OCI-LY7 (cell line): Measurements from ENCODE around the gene SULF2. TPM values are rescaled to one million over a fixed set of nuclear protein-coding genes. Genes with fewer than 3 reads are reported as not detected.

Experiments used
- BruUV-seq: library from RNA; stranded (reverse); fragments of 400-500 nt; replicated peaks from 2 replicates; lab custom pipeline; 2021; lab: Mats Ljungman, UMichigan
- CTCF ChIA-PET: fragments of 300-600 bp; sonication (Branson Sonifier 250); formaldehyde crosslinking; loops from one replicate; lab custom pipeline; 2022; ENCODE audit warnings: antibody characterized with exemption; ENCODE audit not compliant: unreplicated experiment; lab: Charles Lee
- POLR2A ChIA-PET: fragments of 300-600 bp; sonication (Branson Sonifier 250); formaldehyde crosslinking; loops from one replicate; lab custom pipeline; 2022; ENCODE audit warnings: antibody characterized with exemption; lab: Charles Lee
- DNase-seq: peaks from one replicate; pipeline ENCODE4 v3.0.0-alpha.2; 2015; ENCODE audit warnings: low spot score
- H2AFZ ChIP-seq: fragments of 200-600 bp; sonication (generic), shearing (Covaris generic); 2 replicates; pipeline ENCODE4 v1.6.1; 2014; ENCODE audit warnings: mild to moderate bottlenecking, antibody characterized with exemption, low read length, moderate library complexity
- H3K27ac ChIP-seq: fragments of 200-600 bp; sonication (generic); 2 replicates; pipeline ENCODE4 v1.5.1; 2014; ENCODE audit warnings: mixed run types, low read depth, mild to moderate bottlenecking, moderate library complexity, low read length, inconsistent platforms; ENCODE audit not compliant: poor library complexity, severe bottlenecking
- H3K36me3 ChIP-seq: fragments of 200-600 bp; sonication (generic); 2 replicates; pipeline ENCODE4 v1.6.1; 2014; ENCODE audit warnings: mild to moderate bottlenecking, antibody characterized with exemption, low read length, moderate library complexity, mixed read lengths; ENCODE audit not compliant: insufficient read depth
- H3K4me1 ChIP-seq: fragments of 200-600 bp; sonication (generic); 2 replicates; pipeline ENCODE4 v1.5.1; 2014; ENCODE audit warnings: mild to moderate bottlenecking, low read length; ENCODE audit not compliant: insufficient read depth, poor library complexity, severe bottlenecking
- H3K4me2 ChIP-seq: fragments of 200-600 bp; sonication (generic); 2 replicates; pipeline ENCODE4 v1.6.1; 2014; ENCODE audit warnings: mild to moderate bottlenecking, low read length
- H3K4me3 ChIP-seq: fragments of 200-600 bp; sonication (generic); 2 replicates; pipeline ENCODE4 v1.5.1; 2014; ENCODE audit warnings: mild to moderate bottlenecking, low read depth, low read length; ENCODE audit not compliant: poor library complexity, severe bottlenecking
- H3K79me2 ChIP-seq: fragments of 200-600 bp; sonication (generic); 2 replicates; pipeline ENCODE4 v1.6.1; 2016; ENCODE audit warnings: low read depth, mild to moderate bottlenecking, low read length, moderate library complexity, mixed read lengths; ENCODE audit not compliant: insufficient read depth
- H3K9me2 ChIP-seq: fragments of 200-600 bp; sonication (generic); 2 replicates; pipeline ENCODE4 v1.6.1; 2016; ENCODE audit warnings: mild to moderate bottlenecking, low read length, mixed read lengths; ENCODE audit not compliant: insufficient read depth
- H3K9me3 ChIP-seq: fragments of 200-600 bp; sonication (generic); 2 replicates; pipeline ENCODE4 v1.6.1; 2014; ENCODE audit warnings: mild to moderate bottlenecking, mixed run types, low read length, mixed read lengths
- H4K20me1 ChIP-seq: fragments of 200-600 bp; sonication (generic); 2 replicates; pipeline ENCODE4 v1.6.1; 2014; ENCODE audit warnings: mild to moderate bottlenecking, antibody characterized with exemption, low read length, moderate library complexity, mixed read lengths; ENCODE audit not compliant: insufficient read depth
- EZH2phosphoT487 ChIP-seq: fragments of 200-600 bp; sonication (generic); IDR thresholded peaks from 2 replicates; pipeline ENCODE4 v1.6.1; 2018; ENCODE audit warnings: low read depth, borderline replicate concordance, mild to moderate bottlenecking, mixed run types, antibody characterized with exemption, low read length, moderate library complexity, mixed read lengths
- intact Hi-C: fragments of 100-400 bp; cut with micrococcal nuclease; formaldehyde crosslinking; loops from one replicate; pipeline ENCODE4 v1.10.0; 2022; ENCODE audit not compliant: unreplicated experiment
- total RNA-seq, 2 experiments: library from RNA; depleted of rRNA in 1 of 2; stranded (reverse); fragments of >200 nt in 1 of 2; shearing (Covaris generic) in 1 of 2; gene quantifications; 2 replicates each; pipeline ENCODE4 v1.2.3, GENCODE V29; 2014 to 2022
- TF ChIP-seq, protein P1 (sequence below): fragments of 200-600 bp; sonication (generic); conservative IDR thresholded peaks from 2 replicates; pipeline ENCODE4 v1.5.1; 2014; ENCODE audit warnings: mild to moderate bottlenecking, antibody characterized with exemption, low read length, moderate library complexity, mixed read lengths

Gene SULF2
- total RNA-seq, 2 experiments from 2014 or later = 0.03 to 0.51 TPM

DNA sequence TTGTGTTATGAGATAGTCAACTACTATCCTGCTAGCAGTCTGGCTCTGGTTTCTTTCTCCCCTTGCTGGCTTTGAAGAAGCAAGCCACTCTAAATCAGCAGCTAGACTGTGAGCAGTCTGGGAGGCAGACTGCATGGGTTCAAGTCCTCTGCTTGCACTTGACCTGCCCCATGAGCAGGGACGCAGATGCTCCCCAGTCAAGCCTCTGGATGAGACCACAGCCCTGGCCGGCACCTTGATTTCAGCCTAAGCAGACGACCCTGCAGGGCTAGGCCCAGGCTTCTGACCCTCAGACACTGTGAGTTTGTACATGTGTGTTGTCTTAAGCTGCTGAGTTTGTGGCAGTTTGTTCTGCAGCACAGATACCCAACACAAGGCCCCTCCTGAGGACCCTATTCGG, 105.8 kb downstream of the SULF2 start:
- intact Hi-C loops = loop anchor here (5.0 kb wide), 1 partner anchor 508 kb away; no protein-coding TSS in a partner anchor
- H3K4me1 ChIP-seq = no peaks in the 10 kb centered on the region
- no TSS peak for BruUV-seq
- TF ChIP-seq, protein P1, sequence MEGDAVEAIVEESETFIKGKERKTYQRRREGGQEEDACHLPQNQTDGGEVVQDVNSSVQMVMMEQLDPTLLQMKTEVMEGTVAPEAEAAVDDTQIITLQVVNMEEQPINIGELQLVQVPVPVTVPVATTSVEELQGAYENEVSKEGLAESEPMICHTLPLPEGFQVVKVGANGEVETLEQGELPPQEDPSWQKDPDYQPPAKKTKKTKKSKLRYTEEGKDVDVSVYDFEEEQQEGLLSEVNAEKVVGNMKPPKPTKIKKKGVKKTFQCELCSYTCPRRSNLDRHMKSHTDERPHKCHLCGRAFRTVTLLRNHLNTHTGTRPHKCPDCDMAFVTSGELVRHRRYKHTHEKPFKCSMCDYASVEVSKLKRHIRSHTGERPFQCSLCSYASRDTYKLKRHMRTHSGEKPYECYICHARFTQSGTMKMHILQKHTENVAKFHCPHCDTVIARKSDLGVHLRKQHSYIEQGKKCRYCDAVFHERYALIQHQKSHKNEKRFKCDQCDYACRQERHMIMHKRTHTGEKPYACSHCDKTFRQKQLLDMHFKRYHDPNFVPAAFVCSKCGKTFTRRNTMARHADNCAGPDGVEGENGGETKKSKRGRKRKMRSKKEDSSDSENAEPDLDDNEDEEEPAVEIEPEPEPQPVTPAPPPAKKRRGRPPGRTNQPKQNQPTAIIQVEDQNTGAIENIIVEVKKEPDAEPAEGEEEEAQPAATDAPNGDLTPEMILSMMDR = no peak
- TF ChIP-seq EZH2phosphoT487 = no peak
- ChIA-PET POLR2A (interaction anchor here (0.7 kb wide), 1 partner anchor 30 kb away, joined by 5 read pairs; no protein-coding TSS in a partner anchor), CTCF (interaction anchor here (0.6 kb wide), 1 partner anchor 45 kb away, joined by 4 read pairs; no protein-coding TSS in a partner anchor)
- no peak overlapping the region for H3K4me2 ChIP-seq
- no peaks in the 10 kb centered on the region for H4K20me1 ChIP-seq
- no peak overlapping the region for H3K4me3 ChIP-seq
- no peaks in the 10 kb centered on the region for H3K9me3 ChIP-seq
- no peaks in the 10 kb centered on the region for H3K79me2 ChIP-seq
- H3K9me2 ChIP-seq = no peaks in the 10 kb centered on the region
- DNase-seq = no peak
- H3K27ac ChIP-seq = no peak overlapping the region
- no peaks in the 10 kb centered on the region for H3K36me3 ChIP-seq
- H2AFZ ChIP-seq = no peak overlapping the region

DNA sequence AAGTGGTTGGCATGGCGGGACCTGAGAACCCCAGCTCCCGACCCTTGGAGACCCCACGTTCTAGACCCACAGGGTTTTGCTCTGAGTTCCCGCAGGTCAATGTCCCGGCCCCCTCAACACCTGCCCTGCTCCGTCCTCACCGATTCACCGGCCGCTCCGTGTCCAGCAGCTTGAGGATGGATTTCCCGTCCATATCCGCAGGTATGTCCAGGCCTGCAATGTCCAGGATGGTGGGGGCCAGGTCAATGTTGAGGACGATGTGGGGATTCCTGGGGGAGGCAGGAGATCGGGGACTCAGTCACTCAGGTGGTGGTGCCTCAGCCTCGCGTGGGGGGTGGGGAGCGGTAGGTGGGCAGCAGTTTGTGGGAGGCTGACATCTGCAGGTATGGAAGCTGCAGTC, 106.7 kb downstream of the SULF2 start:
- Histone ChIP-seq H3K4me1 (no peaks in the 10 kb centered on the region), H4K20me1 (no peaks in the 10 kb centered on the region), H3K36me3 (no peaks in the 10 kb centered on the region), H3K79me2 (no peaks in the 10 kb centered on the region), H2AFZ (no peak overlapping the region), H3K9me2 (no peaks in the 10 kb centered on the region), H3K27ac (no peak overlapping the region), H3K9me3 (no peaks in the 10 kb centered on the region), H3K4me3 (no peak overlapping the region), H3K4me2 (no peak overlapping the region)
- no peak for TF ChIP-seq EZH2phosphoT487
- TF ChIP-seq, protein P1 = no peak
- ChIA-PET CTCF (interaction anchor here (1.3 kb wide), 1 partner anchor 15 kb away, joined by 3 read pairs; no protein-coding TSS in a partner anchor), POLR2A (interaction anchor here (0.6 kb wide), 2 partner anchors 48 to 374 kb away, joined by 3 read pairs; no protein-coding TSS in a partner anchor)
- DNase-seq = no peak
- intact Hi-C loops = loop anchor here (1.0 to 5.0 kb wide), 3 partner anchors 34 to 943 kb away; no protein-coding TSS in a partner anchor
- no TSS peak for BruUV-seq
